ENCODE measurements around the gene NCKAP5.

NCKAP5 gene

GRCh38 chr2:133380991-133381390, 187.3 kb downstream of the NCKAP5 start:
- no peaks in the 10 kb centered on the region for H3K36me3 Mint-ChIP-seq (ENCODE audit: low read depth)
- no peaks in the 10 kb centered on the region for H3K4me1 Mint-ChIP-seq (ENCODE audit: low read depth)
- no peaks in the 10 kb centered on the region for H3K9me3 Mint-ChIP-seq
- H3K4me3 Mint-ChIP-seq = no peak overlapping the region
- no peak overlapping the region for H3K27ac Mint-ChIP-seq
- no peaks in the 10 kb centered on the region for H3K27me3 Mint-ChIP-seq (ENCODE audit: low read depth)

DNA sequence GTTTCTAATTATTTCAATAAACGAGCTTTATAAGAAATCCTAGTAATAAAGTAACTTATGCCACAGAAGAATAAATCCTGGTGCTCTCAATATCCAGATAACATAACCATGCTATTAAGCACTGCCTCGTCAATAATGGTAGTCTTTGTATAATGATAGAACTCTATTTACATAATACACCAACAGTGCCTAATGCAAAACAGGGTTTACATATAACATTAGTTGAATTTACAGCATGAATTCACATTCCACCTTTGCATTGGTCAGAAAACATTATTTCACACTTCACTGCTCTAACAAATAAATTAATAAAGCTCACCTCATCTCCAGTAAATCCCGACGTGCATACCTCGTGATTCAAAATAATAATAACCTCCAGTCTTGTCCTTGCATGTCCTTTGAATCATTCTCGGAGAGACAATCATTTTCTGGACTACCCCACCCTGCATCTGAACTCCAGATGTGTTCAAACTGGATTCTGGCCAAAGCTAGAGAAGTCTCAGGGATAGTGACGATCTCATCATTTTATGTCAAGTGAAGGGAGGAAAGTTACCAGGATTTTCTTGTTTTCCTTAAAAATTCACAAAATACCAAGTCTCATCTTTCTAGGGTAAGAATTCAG, 189.2 kb downstream of the NCKAP5 start:
- Mint-ChIP-seq H3K36me3 (ENCODE audit: low read depth) (no peaks in the 10 kb centered on the region), H3K4me3 (no peak overlapping the region)

DNA sequence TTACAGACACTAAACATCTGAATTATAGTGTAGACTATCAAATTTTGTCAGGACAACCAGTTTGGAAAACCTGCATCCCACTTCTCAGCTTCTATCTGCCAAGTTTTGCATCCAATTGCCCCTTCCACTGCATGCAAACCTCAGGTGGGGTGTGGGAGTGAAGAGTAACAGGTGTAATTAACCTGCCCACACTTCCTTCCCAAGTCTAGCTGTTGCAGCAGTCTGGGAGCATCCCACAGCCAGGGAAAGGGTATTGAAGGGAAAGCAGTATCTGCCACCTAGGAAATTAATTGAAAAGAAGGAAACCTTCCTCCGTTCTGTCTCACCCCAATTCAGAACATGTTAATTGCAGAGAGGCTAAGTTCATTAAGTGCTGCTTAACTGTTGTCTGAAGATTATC, 189.9 kb downstream of the NCKAP5 start:
- Mint-ChIP-seq H3K36me3 (ENCODE audit: low read depth) (no peaks in the 10 kb centered on the region), H3K9me3 (peaks cover 4% of the 10 kb centered on the region), H3K4me1 (ENCODE audit: low read depth) (no peaks in the 10 kb centered on the region), H3K27me3 (ENCODE audit: low read depth) (no peaks in the 10 kb centered on the region), H3K27ac (no peak overlapping the region), H3K4me3 (no peak overlapping the region)

More for the DNA sequence above, 189.2 kb downstream of the NCKAP5 start:
- H3K27ac Mint-ChIP-seq = no peak overlapping the region
- H3K4me1 Mint-ChIP-seq (ENCODE audit: low read depth) = no peaks in the 10 kb centered on the region
- H3K27me3 Mint-ChIP-seq (ENCODE audit: low read depth) = no peaks in the 10 kb centered on the region
- H3K9me3 Mint-ChIP-seq = peaks cover 4% of the 10 kb centered on the region

GRCh38 chr2:133377599-133377998, 190.7 kb downstream of the NCKAP5 start:
- Mint-ChIP-seq H3K4me1 (ENCODE audit: low read depth) (no peaks in the 10 kb centered on the region), H3K27me3 (ENCODE audit: low read depth) (no peaks in the 10 kb centered on the region), H3K27ac (no peak overlapping the region), H3K36me3 (ENCODE audit: low read depth) (no peaks in the 10 kb centered on the region), H3K9me3 (peaks cover 4% of the 10 kb centered on the region), H3K4me3 (no peak overlapping the region)

DNA sequence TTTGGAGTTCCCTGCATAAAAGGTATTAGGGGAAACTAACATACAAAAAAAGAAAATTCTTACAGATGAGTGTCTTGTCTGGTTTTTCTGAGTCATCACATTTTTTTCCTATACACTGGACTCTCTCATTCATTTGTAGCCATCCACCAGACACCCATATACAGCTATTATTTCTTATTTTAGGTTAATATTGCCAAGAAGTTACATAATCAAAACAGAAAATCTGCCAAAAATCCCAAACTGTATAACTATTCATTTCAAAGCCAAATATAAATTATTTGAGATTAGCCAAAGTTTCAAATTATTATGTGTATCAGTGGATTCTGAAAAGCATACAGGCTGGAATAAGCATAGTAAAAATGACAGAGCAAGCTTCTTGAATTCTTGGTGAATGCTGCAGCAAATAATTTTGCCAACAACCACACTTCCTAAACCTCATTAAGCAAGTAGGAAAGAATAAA, 191.2 kb downstream of the NCKAP5 start:
- Mint-ChIP-seq H3K36me3 (ENCODE audit: low read depth) (no peaks in the 10 kb centered on the region), H3K4me3 (no peak overlapping the region), H3K27ac (no peak overlapping the region), H3K27me3 (ENCODE audit: low read depth) (no peaks in the 10 kb centered on the region), H3K4me1 (ENCODE audit: low read depth) (no peaks in the 10 kb centered on the region), H3K9me3 (peaks cover 4% of the 10 kb centered on the region)

DNA sequence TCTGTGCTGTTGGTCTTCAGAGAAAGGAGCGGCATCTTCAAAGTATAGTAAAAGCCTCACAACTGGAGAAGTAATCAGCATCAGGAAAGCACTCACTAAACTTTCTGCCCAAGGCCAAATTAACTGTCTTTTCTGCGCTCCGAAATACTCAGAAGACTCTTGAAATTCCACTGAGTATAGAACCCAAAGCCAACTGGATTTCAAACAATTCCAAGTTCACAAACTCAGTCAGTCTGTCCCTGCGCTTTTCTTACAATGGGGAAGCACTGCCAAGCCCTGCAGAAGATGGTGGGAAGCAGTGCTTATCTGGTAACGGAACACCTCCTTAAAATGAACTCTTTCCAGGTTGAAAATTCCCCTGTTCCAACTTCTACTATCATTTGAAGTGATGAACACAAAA, 193.5 kb downstream of the NCKAP5 start:
- Mint-ChIP-seq H3K4me1 (ENCODE audit: low read depth) (no peaks in the 10 kb centered on the region), H3K27ac (no peak overlapping the region), H3K4me3 (no peak overlapping the region), H3K27me3 (ENCODE audit: low read depth) (no peaks in the 10 kb centered on the region), H3K9me3 (peaks cover 4% of the 10 kb centered on the region), H3K36me3 (ENCODE audit: low read depth) (no peaks in the 10 kb centered on the region)

GRCh38 chr2:133371286-133371685, 197.0 kb downstream of the NCKAP5 start:
- Mint-ChIP-seq H3K9me3 (peaks cover 4% of the 10 kb centered on the region), H3K27ac (no peak overlapping the region), H3K27me3 (ENCODE audit: low read depth) (no peaks in the 10 kb centered on the region), H3K36me3 (ENCODE audit: low read depth) (no peaks in the 10 kb centered on the region), H3K4me1 (ENCODE audit: low read depth) (no peaks in the 10 kb centered on the region), H3K4me3 (no peak overlapping the region)

DNA sequence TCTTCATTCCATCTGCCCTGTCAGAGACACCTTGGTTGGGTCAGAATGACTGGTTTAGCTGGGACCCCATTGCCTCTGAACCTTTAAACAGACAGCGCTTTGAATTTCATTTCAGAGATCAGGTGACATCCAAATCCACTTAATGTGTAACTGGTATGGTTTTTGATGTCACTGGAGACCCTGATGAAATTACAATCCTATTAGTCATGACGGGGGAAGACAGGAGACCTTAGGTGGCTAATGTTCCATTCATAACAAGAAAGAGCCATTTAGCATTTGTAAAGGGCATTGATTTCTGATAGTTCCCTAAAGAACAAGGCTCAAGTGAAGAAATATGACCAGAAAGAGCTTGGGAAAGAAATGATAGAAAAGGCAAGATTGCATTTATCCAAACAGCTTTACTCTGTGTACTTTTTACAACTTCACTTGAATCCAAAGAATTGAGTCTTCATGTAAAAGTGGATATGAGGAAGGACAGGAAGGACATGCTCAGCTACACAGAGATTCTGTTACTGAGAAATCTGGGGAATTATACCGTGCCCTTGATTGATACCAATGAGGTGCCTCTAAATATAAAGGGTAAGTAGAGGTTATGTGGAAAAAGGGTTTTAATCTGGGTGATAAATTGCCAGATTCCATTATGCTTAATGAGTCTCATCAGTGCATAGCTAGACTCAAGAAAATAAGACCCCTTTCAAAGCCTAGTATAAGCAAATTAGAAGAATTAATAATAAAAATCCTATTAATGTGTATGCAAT, 198.2 kb downstream of the NCKAP5 start:
- Mint-ChIP-seq H3K4me3 (no peak overlapping the region), H3K9me3 (no peaks in the 10 kb centered on the region), H3K27me3 (ENCODE audit: low read depth) (no peaks in the 10 kb centered on the region), H3K27ac (no peak overlapping the region), H3K36me3 (ENCODE audit: low read depth) (no peaks in the 10 kb centered on the region), H3K4me1 (ENCODE audit: low read depth) (no peaks in the 10 kb centered on the region)

GRCh38 chr2:133365117-133365516, 203.1 kb downstream of the NCKAP5 start:
- peaks cover 2% of the 10 kb centered on the region for H3K9me3 Mint-ChIP-seq
- H3K36me3 Mint-ChIP-seq (ENCODE audit: low read depth) = no peaks in the 10 kb centered on the region
- no peak overlapping the region for H3K27ac Mint-ChIP-seq
- no peak overlapping the region for H3K4me3 Mint-ChIP-seq
- no peaks in the 10 kb centered on the region for H3K27me3 Mint-ChIP-seq (ENCODE audit: low read depth)
- H3K4me1 Mint-ChIP-seq (ENCODE audit: low read depth) = peaks cover 10% of the 10 kb centered on the region

DNA sequence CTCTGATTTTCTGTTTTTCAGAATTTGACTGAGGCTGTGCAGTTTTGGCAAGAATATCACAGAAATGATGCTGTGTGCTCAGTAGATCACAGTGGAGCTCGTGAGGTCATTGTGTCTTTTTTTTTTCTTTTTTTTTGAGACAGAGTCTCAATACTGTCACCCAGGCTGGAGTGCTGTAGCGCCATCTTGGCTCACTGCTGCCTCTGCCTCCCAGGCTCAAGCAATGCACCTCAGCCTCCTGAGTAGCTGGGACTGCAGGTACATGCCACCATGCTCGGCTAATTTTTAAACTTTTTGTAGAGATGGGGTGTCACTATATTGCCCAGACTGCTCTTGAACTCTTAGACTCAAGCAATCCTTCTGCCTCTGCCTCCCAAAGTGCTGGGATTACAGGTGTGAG, 203.6 kb downstream of the NCKAP5 start:
- Mint-ChIP-seq H3K27me3 (ENCODE audit: low read depth) (no peaks in the 10 kb centered on the region), H3K4me1 (ENCODE audit: low read depth) (peaks cover 13% of the 10 kb centered on the region), H3K36me3 (ENCODE audit: low read depth) (no peaks in the 10 kb centered on the region), H3K4me3 (no peak overlapping the region), H3K27ac (no peak overlapping the region), H3K9me3 (peaks cover 5% of the 10 kb centered on the region)

DNA sequence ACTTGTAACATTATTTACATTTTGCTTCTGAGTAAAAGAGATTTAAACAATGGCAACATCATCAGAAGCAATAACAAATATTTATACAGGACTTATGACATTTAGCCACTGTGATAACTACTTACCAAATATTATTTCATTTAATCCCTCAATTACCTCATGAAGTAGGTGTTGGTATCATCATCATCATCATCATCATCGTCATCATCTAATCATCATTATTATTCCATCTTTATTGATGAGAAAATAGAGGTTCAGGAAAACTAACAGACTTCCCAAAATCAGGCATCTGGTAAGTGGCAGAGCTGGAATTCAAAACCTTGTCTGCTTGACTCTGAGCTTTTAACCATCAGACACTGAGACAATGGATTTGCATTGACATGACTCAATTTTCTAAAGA, 204.4 kb downstream of the NCKAP5 start:
- H3K27ac Mint-ChIP-seq = no peak overlapping the region
- no peak overlapping the region for H3K4me3 Mint-ChIP-seq
- no peaks in the 10 kb centered on the region for H3K27me3 Mint-ChIP-seq (ENCODE audit: low read depth)
- H3K4me1 Mint-ChIP-seq (ENCODE audit: low read depth) = peaks cover 13% of the 10 kb centered on the region
- no peaks in the 10 kb centered on the region for H3K36me3 Mint-ChIP-seq (ENCODE audit: low read depth)
- peaks cover 5% of the 10 kb centered on the region for H3K9me3 Mint-ChIP-seq

DNA sequence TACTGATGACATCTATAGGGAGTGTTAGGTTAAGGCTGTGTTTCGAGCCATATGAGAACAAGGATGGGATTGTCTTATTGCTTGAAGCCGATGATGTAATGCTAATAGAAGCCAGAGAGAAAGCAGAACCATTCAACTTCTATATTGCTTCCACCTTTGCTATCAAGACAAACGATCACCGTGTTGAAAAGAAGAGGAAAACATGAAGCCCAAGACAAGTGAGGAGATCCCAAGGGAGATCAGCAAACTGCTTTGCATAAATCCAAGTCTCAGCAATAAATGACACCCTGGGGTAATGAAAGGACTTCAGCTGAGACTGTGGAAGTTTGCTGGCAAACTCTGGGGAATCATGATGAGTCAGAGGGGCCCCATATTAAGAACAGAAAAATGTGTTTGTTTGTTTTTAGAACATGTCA, 206.2 kb downstream of the NCKAP5 start:
- H3K4me1 Mint-ChIP-seq (ENCODE audit: low read depth) = peaks cover 13% of the 10 kb centered on the region
- no peak overlapping the region for H3K4me3 Mint-ChIP-seq
- H3K9me3 Mint-ChIP-seq = peaks cover 10% of the 10 kb centered on the region
- H3K27me3 Mint-ChIP-seq (ENCODE audit: low read depth) = peaks cover 3% of the 10 kb centered on the region
- no peak overlapping the region for H3K27ac Mint-ChIP-seq
- no peaks in the 10 kb centered on the region for H3K36me3 Mint-ChIP-seq (ENCODE audit: low read depth)

DNA sequence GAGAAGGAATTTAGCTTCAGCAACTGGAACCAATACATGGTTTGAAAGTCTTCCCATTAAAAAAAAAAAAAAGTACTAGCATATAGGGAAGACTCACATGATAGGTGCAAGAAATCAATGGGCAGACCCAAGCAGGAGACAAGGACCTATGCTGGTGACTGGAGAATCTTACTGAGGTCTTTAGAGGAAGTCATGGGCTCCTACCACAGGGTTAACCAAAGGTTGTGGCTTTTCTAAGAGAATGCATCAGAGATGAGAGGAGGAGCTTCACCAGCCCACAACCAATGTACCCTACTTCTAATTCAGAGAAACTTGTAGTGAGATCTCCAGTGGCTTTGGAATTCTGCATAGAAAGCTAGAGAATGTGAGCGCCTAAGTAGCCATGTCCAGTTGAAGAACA, 207.4 kb downstream of the NCKAP5 start:
- Mint-ChIP-seq H3K4me3 (no peak overlapping the region), H3K27ac (no peak overlapping the region), H3K4me1 (ENCODE audit: low read depth) (peaks cover 13% of the 10 kb centered on the region), H3K27me3 (ENCODE audit: low read depth) (peaks cover 3% of the 10 kb centered on the region), H3K9me3 (peaks cover 10% of the 10 kb centered on the region), H3K36me3 (ENCODE audit: low read depth) (no peaks in the 10 kb centered on the region)

DNA sequence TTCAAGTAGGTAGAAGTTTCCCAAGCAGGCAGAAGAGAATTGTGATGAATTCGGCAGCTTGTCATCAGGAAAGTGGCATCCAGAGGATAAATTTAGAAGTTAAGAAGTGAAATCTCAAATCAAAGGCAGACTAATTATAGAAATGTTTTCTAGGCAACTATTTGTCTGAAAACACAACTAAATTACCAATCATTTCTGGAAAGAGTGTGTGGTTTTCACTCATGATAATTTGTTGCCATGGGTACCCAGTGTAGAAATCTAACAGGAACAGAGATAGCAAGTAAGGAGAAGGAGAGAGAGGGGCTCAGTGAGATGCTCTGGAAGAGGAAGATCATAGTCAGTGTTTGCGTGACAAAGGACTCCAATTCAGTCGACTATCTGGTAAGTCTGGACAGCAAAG, 208.1 kb downstream of the NCKAP5 start:
- Mint-ChIP-seq H3K36me3 (ENCODE audit: low read depth) (no peaks in the 10 kb centered on the region), H3K4me3 (peak overlapping the region; percentile 1), H3K27me3 (ENCODE audit: low read depth) (peaks cover 3% of the 10 kb centered on the region), H3K9me3 (peaks cover 10% of the 10 kb centered on the region), H3K27ac (peak overlapping the region; percentile 2), H3K4me1 (ENCODE audit: low read depth) (peaks cover 13% of the 10 kb centered on the region)

DNA sequence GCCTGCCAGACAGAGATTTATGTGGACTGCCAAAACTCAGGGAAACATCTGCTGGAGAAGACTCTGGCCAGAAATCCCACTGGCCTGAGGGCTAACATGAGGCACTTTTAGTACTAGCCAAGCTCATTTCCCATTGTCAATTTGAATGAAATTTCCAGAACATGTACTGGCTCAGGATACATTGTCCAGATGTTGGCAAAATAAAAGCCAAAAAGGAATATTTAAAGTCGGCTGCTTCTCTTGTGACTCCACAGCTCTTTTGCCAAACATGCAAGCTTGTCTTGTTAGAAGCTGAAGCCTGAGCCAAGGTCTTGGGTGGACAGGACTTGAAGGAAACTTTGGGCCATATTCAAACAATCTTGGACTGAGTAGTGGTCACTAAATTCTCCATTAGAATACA, 215.5 kb downstream of the NCKAP5 start:
- H3K9me3 Mint-ChIP-seq = peaks cover 7% of the 10 kb centered on the region
- no peak overlapping the region for H3K4me3 Mint-ChIP-seq
- H3K27me3 Mint-ChIP-seq (ENCODE audit: low read depth) = no peaks in the 10 kb centered on the region
- H3K27ac Mint-ChIP-seq = no peak overlapping the region
- H3K4me1 Mint-ChIP-seq (ENCODE audit: low read depth) = no peaks in the 10 kb centered on the region
- H3K36me3 Mint-ChIP-seq (ENCODE audit: low read depth) = no peaks in the 10 kb centered on the region
